Gastrocnemius medialis (tissue), 4 donors: ENCODE results near the gene MNAT1.

Experiments
- POLR2A ChIP-seq, 2 donors: fragments of 450-650 bp; IDR thresholded peaks; one replicate each; pipeline ENCODE4 v1.6.1; 2017; ENCODE audit warnings: antibody characterized with exemption in 2 of 2, mild to moderate bottlenecking in 2 of 2, moderate library complexity in 2 of 2
- TF ChIP-seq, protein P1 (sequence below), 5 experiments: fragments of 450-650 bp in 3 of 5; fragments of 200-600 bp in 2 of 5; sonication (generic) in 2 of 5; IDR thresholded peaks in 4 of 5; conservative IDR thresholded peaks in 1 of 5; 1 replicate in 4 of 5; 2 replicates in 1 of 5; pipeline ENCODE4 v1.5.1; 2016 to 2019; ENCODE audit warnings: antibody characterized with exemption in 5 of 5, mild to moderate bottlenecking in 3 of 5, moderate library complexity in 3 of 5

- TF ChIP-seq, protein P1, sequence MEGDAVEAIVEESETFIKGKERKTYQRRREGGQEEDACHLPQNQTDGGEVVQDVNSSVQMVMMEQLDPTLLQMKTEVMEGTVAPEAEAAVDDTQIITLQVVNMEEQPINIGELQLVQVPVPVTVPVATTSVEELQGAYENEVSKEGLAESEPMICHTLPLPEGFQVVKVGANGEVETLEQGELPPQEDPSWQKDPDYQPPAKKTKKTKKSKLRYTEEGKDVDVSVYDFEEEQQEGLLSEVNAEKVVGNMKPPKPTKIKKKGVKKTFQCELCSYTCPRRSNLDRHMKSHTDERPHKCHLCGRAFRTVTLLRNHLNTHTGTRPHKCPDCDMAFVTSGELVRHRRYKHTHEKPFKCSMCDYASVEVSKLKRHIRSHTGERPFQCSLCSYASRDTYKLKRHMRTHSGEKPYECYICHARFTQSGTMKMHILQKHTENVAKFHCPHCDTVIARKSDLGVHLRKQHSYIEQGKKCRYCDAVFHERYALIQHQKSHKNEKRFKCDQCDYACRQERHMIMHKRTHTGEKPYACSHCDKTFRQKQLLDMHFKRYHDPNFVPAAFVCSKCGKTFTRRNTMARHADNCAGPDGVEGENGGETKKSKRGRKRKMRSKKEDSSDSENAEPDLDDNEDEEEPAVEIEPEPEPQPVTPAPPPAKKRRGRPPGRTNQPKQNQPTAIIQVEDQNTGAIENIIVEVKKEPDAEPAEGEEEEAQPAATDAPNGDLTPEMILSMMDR (IDR thresholded peaks at IDR 0.05 in 4 of 5, conservative IDR thresholded peaks at IDR 0.05 in 1 of 5) = no peak
- no peak for TF ChIP-seq POLR2A (IDR thresholded peaks at IDR 0.05)
Measured at GRCh38 chr14:60956202-60956601, 221.6 kb downstream of the MNAT1 start.
